NCI-H510A (cell line): ENCODE results near the gene PCSK9.

Experiments used
- DNase-seq: peaks from one replicate; lab custom pipeline; 2025; lab: John Stamatoyannopoulos, UW

Gene PCSK9

GRCh38 chr1:55039342-55040082 lies at the start of gene PCSK9:
TSS of gene PCSK9 (plus strand) at chr1:55039548. CDS start at chr1:55039838, 290 bp downstream.
- no peak for DNase-seq

- DNase-seq, result no peak
These were observed 49.2 kb upstream of the PCSK9 start for GRCh38 chr1:54989968-54990810.

- no peak for DNase-seq
These were observed 48.4 kb upstream of the PCSK9 start for GRCh38 chr1:54990916-54991315.

- no peak for DNase-seq
These were observed 47.4 kb upstream of the PCSK9 start for GRCh38 chr1:54991939-54992338.

GRCh38 chr1:54993140-54993539 lies 46.2 kb upstream of the PCSK9 start:
- no peak for DNase-seq

- DNase-seq, result no peak
These were observed 44.9 kb upstream of the PCSK9 start for GRCh38 chr1:54994355-54994990.

- DNase-seq, result no peak
These were observed 44.2 kb upstream of the PCSK9 start for GRCh38 chr1:54995013-54995760.

GRCh38 chr1:54995835-54996234 lies 43.5 kb upstream of the PCSK9 start:
- no peak for DNase-seq

- DNase-seq, result no peak
These were observed 42.9 kb upstream of the PCSK9 start for GRCh38 chr1:54996359-54996868.

- DNase-seq, result no peak
These were observed 42.3 kb upstream of the PCSK9 start for GRCh38 chr1:54996869-54997710.

GRCh38 chr1:54997711-54997986 lies 41.7 kb upstream of the PCSK9 start:
- no peak for DNase-seq

GRCh38 chr1:54998100-54998499 lies 41.2 kb upstream of the PCSK9 start:
- DNase-seq, result no peak

GRCh38 chr1:54998677-54999076 lies 40.7 kb upstream of the PCSK9 start, which contains the start of gene BSND:
TSS of gene BSND (plus strand) at chr1:54998933. CDS start at chr1:54999187, 254 bp downstream.
- DNase-seq, result no peak

GRCh38 chr1:55000110-55001085 lies 39.0 kb upstream of the PCSK9 start:
- no peak for DNase-seq

GRCh38 chr1:55001311-55001710 lies 38.0 kb upstream of the PCSK9 start:
- no peak for DNase-seq

GRCh38 chr1:55002686-55003085 lies 36.7 kb upstream of the PCSK9 start:
- DNase-seq, result no peak

- DNase-seq, result no peak
These were observed 33.8 kb upstream of the PCSK9 start for GRCh38 chr1:55005351-55006140.

GRCh38 chr1:55006931-55007330 lies 32.4 kb upstream of the PCSK9 start:
- DNase-seq, result no peak

- no peak for DNase-seq
These were observed 31.7 kb upstream of the PCSK9 start for GRCh38 chr1:55007625-55008024.
